Measurements from ENCODE around the gene GPR139.

GPR139 gene

GRCh38 chr16:20049831-20050230 is 23.9 kb downstream of the GPR139 start:
- H3K23ac ChIP-seq (ENCODE audit: low read length in 2 of 2) = no peak overlapping the region
- H2BK120ac ChIP-seq (ENCODE audit: low read depth, low read length) = no peak overlapping the region
- no peak overlapping the region for H2BK5ac ChIP-seq (ENCODE audit: low read depth, low read length, poor library complexity, severe bottlenecking)
- no peaks in the 10 kb centered on the region for H3K27me3 ChIP-seq (ENCODE audit: control insufficient read depth in 1 of 2, insufficient read depth in 1 of 2, low read length in 2 of 2)
- H3K9me3 ChIP-seq (ENCODE audit: control insufficient read depth, low read length) = no peaks in the 10 kb centered on the region
- DNase-seq = no peak
- no peak overlapping the region for H2BK15ac ChIP-seq (ENCODE audit: low read depth, poor library complexity, severe bottlenecking)
- H3K4me1 ChIP-seq (ENCODE audit: control insufficient read depth, insufficient read depth, low read depth, low read length) = no peaks in the 10 kb centered on the region
- no peaks in the 10 kb centered on the region for H3K36me3 ChIP-seq (ENCODE audit: control insufficient read depth in 1 of 2, insufficient read depth in 2 of 2, low read depth in 1 of 2, low read length in 2 of 2)
- no peak overlapping the region for H4K91ac ChIP-seq (ENCODE audit: low read length)
- no peak overlapping the region for H3K4me3 ChIP-seq (ENCODE audit: insufficient read depth in 1 of 2, low read depth in 1 of 2, low read length in 2 of 2)
- no peak overlapping the region for H3K9ac ChIP-seq (ENCODE audit: low read length)
- 52% methylated on average over 1 of the region's 1 CpG for WGBS
- no peak overlapping the region for H3K4me2 ChIP-seq (ENCODE audit: low read length, poor library complexity, severe bottlenecking)
- H2BK12ac ChIP-seq (ENCODE audit: low read length in 2 of 2) = no peak overlapping the region
- H3K14ac ChIP-seq (ENCODE audit: low read length in 2 of 2) = no peak overlapping the region
- no peaks in the 10 kb centered on the region for H3K79me1 ChIP-seq (replicated peaks; ENCODE audit: low read length, poor library complexity, severe bottlenecking)
- H3K4ac ChIP-seq (ENCODE audit: low read depth in 1 of 2, low read length in 2 of 2) = no peak overlapping the region
- H3K27ac ChIP-seq (ENCODE audit: low read length, poor library complexity, severe bottlenecking) = no peak overlapping the region
- H2AK5ac ChIP-seq (ENCODE audit: low read length, severe bottlenecking) = no peak overlapping the region
- H4K8ac ChIP-seq (ENCODE audit: low read length) = no peak overlapping the region
- no peak overlapping the region for H3K18ac ChIP-seq (ENCODE audit: low read depth in 1 of 2, low read length in 2 of 2)
- no peak overlapping the region for H2AFZ ChIP-seq (ENCODE audit: low read depth, low read length)

- Histone ChIP-seq H2AFZ (ENCODE audit: low read depth, low read length) (no peak overlapping the region), H2BK15ac (ENCODE audit: low read depth, poor library complexity, severe bottlenecking) (no peak overlapping the region), H3K4me3 (ENCODE audit: insufficient read depth in 1 of 2, low read depth in 1 of 2, low read length in 2 of 2) (no peak overlapping the region), H4K8ac (ENCODE audit: low read length) (no peak overlapping the region), H3K9me3 (ENCODE audit: control insufficient read depth, low read length) (no peaks in the 10 kb centered on the region), H2BK5ac (ENCODE audit: low read depth, low read length, poor library complexity, severe bottlenecking) (no peak overlapping the region), H2AK5ac (ENCODE audit: low read length, severe bottlenecking) (no peak overlapping the region), H3K4me2 (ENCODE audit: low read length, poor library complexity, severe bottlenecking) (no peak overlapping the region), H4K91ac (ENCODE audit: low read length) (no peak overlapping the region), H3K36me3 (ENCODE audit: control insufficient read depth in 1 of 2, insufficient read depth in 2 of 2, low read depth in 1 of 2, low read length in 2 of 2) (no peaks in the 10 kb centered on the region), H2BK12ac (ENCODE audit: low read length in 2 of 2) (no peak overlapping the region), H3K27ac (ENCODE audit: low read length, poor library complexity, severe bottlenecking) (no peak overlapping the region), H2BK120ac (ENCODE audit: low read depth, low read length) (no peak overlapping the region), H3K4ac (ENCODE audit: low read depth in 1 of 2, low read length in 2 of 2) (no peak overlapping the region), H3K14ac (ENCODE audit: low read length in 2 of 2) (no peak overlapping the region), H3K4me1 (ENCODE audit: control insufficient read depth, insufficient read depth, low read depth, low read length) (no peaks in the 10 kb centered on the region), H3K18ac (ENCODE audit: low read depth in 1 of 2, low read length in 2 of 2) (no peak overlapping the region), H3K79me1 (replicated peaks; ENCODE audit: low read length, poor library complexity, severe bottlenecking) (no peaks in the 10 kb centered on the region), H3K9ac (ENCODE audit: low read length) (no peak overlapping the region), H3K23ac (ENCODE audit: low read length in 2 of 2) (no peak overlapping the region), H3K27me3 (ENCODE audit: control insufficient read depth in 1 of 2, insufficient read depth in 1 of 2, low read length in 2 of 2) (no peaks in the 10 kb centered on the region)
- no peak for DNase-seq
- 82% methylated on average over 3 of the region's 3 CpGs for WGBS
Observed at GRCh38 chr16:20045886-20046285, 27.8 kb downstream of the GPR139 start.

- Histone ChIP-seq H3K23ac (ENCODE audit: low read length in 2 of 2) (no peak overlapping the region), H3K27me3 (ENCODE audit: control insufficient read depth in 1 of 2, insufficient read depth in 1 of 2, low read length in 2 of 2) (no peaks in the 10 kb centered on the region), H2BK12ac (ENCODE audit: low read length in 2 of 2) (no peak overlapping the region), H3K9me3 (ENCODE audit: control insufficient read depth, low read length) (no peaks in the 10 kb centered on the region), H2BK15ac (ENCODE audit: low read depth, poor library complexity, severe bottlenecking) (no peak overlapping the region), H3K18ac (ENCODE audit: low read depth in 1 of 2, low read length in 2 of 2) (no peak overlapping the region), H3K4me1 (ENCODE audit: control insufficient read depth, insufficient read depth, low read depth, low read length) (no peaks in the 10 kb centered on the region), H2BK5ac (ENCODE audit: low read depth, low read length, poor library complexity, severe bottlenecking) (no peak overlapping the region), H3K4me2 (ENCODE audit: low read length, poor library complexity, severe bottlenecking) (no peak overlapping the region), H2AK5ac (ENCODE audit: low read length, severe bottlenecking) (no peak overlapping the region), H4K91ac (ENCODE audit: low read length) (no peak overlapping the region), H3K9ac (ENCODE audit: low read length) (no peak overlapping the region), H3K14ac (ENCODE audit: low read length in 2 of 2) (no peak overlapping the region), H4K8ac (ENCODE audit: low read length) (no peak overlapping the region), H3K4ac (ENCODE audit: low read depth in 1 of 2, low read length in 2 of 2) (no peak overlapping the region), H3K4me3 (ENCODE audit: insufficient read depth in 1 of 2, low read depth in 1 of 2, low read length in 2 of 2) (no peak overlapping the region), H3K36me3 (ENCODE audit: control insufficient read depth in 1 of 2, insufficient read depth in 2 of 2, low read depth in 1 of 2, low read length in 2 of 2) (no peaks in the 10 kb centered on the region), H3K27ac (ENCODE audit: low read length, poor library complexity, severe bottlenecking) (no peak overlapping the region), H2AFZ (ENCODE audit: low read depth, low read length) (no peak overlapping the region), H2BK120ac (ENCODE audit: low read depth, low read length) (no peak overlapping the region), H3K79me1 (replicated peaks; ENCODE audit: low read length, poor library complexity, severe bottlenecking) (no peaks in the 10 kb centered on the region)
- WGBS = 43% methylated on average over 2 of the region's 2 CpGs
- no peak for DNase-seq
Observed at GRCh38 chr16:20042848-20043247, 30.8 kb downstream of the GPR139 start.

- no peak overlapping the region for H3K4ac ChIP-seq (ENCODE audit: low read depth in 1 of 2, low read length in 2 of 2)
- no peak overlapping the region for H2AK5ac ChIP-seq (ENCODE audit: low read length, severe bottlenecking)
- no peaks in the 10 kb centered on the region for H3K27me3 ChIP-seq (ENCODE audit: control insufficient read depth in 1 of 2, insufficient read depth in 1 of 2, low read length in 2 of 2)
- H3K23ac ChIP-seq (ENCODE audit: low read length in 2 of 2) = no peak overlapping the region
- no peak overlapping the region for H4K8ac ChIP-seq (ENCODE audit: low read length)
- no peaks in the 10 kb centered on the region for H3K79me1 ChIP-seq (replicated peaks; ENCODE audit: low read length, poor library complexity, severe bottlenecking)
- H2BK120ac ChIP-seq (ENCODE audit: low read depth, low read length) = no peak overlapping the region
- no peaks in the 10 kb centered on the region for H3K9me3 ChIP-seq (ENCODE audit: control insufficient read depth, low read length)
- no peak overlapping the region for H3K27ac ChIP-seq (ENCODE audit: low read length, poor library complexity, severe bottlenecking)
- no peak overlapping the region for H3K4me3 ChIP-seq (ENCODE audit: insufficient read depth in 1 of 2, low read depth in 1 of 2, low read length in 2 of 2)
- DNase-seq = no peak
- H2BK5ac ChIP-seq (ENCODE audit: low read depth, low read length, poor library complexity, severe bottlenecking) = no peak overlapping the region
- no peak overlapping the region for H2BK12ac ChIP-seq (ENCODE audit: low read length in 2 of 2)
- no peak overlapping the region for H2BK15ac ChIP-seq (ENCODE audit: low read depth, poor library complexity, severe bottlenecking)
- H3K4me1 ChIP-seq (ENCODE audit: control insufficient read depth, insufficient read depth, low read depth, low read length) = no peaks in the 10 kb centered on the region
- H3K4me2 ChIP-seq (ENCODE audit: low read length, poor library complexity, severe bottlenecking) = no peak overlapping the region
- 49% methylated on average over 3 of the region's 4 CpGs for WGBS
- H2AFZ ChIP-seq (ENCODE audit: low read depth, low read length) = no peak overlapping the region
- H3K18ac ChIP-seq (ENCODE audit: low read depth in 1 of 2, low read length in 2 of 2) = no peak overlapping the region
- H4K91ac ChIP-seq (ENCODE audit: low read length) = no peak overlapping the region
- H3K9ac ChIP-seq (ENCODE audit: low read length) = no peak overlapping the region
- H3K14ac ChIP-seq (ENCODE audit: low read length in 2 of 2) = no peak overlapping the region
- no peaks in the 10 kb centered on the region for H3K36me3 ChIP-seq (ENCODE audit: control insufficient read depth in 1 of 2, insufficient read depth in 2 of 2, low read depth in 1 of 2, low read length in 2 of 2)
Observed at GRCh38 chr16:20041924-20042596, 31.6 kb downstream of the GPR139 start.
